ENCODE measurements around the gene PRR19.

Gene PRR19

DNA sequence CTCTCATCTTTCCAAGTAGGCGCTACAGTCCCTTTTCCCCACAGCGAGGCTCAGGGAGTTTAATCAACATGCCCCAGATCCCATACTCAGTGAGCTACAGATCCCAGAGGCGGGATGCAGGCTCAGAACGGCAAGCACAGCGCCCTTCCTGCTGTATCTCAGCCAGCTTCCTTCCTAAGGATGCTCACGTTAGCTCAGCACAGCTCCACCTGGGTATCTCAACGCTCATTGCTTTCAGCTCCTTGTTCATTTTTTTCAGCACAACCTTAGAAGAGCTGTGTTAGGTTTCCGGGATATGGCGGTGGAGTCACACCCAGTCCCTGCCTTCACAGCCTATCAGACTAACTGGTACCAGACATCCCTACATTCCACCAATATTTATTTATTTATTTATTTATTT lies 20.4 kb downstream of the PRR19 start:
- Histone ChIP-seq H3K27me3 (ENCODE audit: insufficient read depth, poor library complexity, severe bottlenecking) (no peaks in the 10 kb centered on the region), H3K4me1 (ENCODE audit: insufficient read depth, poor library complexity, severe bottlenecking) (peaks cover 3% of the 10 kb centered on the region), H3K4me3 (ENCODE audit: severe bottlenecking) (no peak overlapping the region), H3K27ac (ENCODE audit: poor library complexity, severe bottlenecking) (no peak overlapping the region), H3K36me3 (ENCODE audit: low read depth) (no peaks in the 10 kb centered on the region), H3K9me3 (ENCODE audit: severe bottlenecking) (no peaks in the 10 kb centered on the region)
- TF ChIP-seq, protein P1, sequence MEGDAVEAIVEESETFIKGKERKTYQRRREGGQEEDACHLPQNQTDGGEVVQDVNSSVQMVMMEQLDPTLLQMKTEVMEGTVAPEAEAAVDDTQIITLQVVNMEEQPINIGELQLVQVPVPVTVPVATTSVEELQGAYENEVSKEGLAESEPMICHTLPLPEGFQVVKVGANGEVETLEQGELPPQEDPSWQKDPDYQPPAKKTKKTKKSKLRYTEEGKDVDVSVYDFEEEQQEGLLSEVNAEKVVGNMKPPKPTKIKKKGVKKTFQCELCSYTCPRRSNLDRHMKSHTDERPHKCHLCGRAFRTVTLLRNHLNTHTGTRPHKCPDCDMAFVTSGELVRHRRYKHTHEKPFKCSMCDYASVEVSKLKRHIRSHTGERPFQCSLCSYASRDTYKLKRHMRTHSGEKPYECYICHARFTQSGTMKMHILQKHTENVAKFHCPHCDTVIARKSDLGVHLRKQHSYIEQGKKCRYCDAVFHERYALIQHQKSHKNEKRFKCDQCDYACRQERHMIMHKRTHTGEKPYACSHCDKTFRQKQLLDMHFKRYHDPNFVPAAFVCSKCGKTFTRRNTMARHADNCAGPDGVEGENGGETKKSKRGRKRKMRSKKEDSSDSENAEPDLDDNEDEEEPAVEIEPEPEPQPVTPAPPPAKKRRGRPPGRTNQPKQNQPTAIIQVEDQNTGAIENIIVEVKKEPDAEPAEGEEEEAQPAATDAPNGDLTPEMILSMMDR (IDR thresholded peaks at IDR 0.05; ENCODE audit: poor library complexity, severe bottlenecking) = no peak
- no peak for DNase-seq (ENCODE audit: low spot score)
- no peak for ATAC-seq (ENCODE audit: low read depth)

DNA sequence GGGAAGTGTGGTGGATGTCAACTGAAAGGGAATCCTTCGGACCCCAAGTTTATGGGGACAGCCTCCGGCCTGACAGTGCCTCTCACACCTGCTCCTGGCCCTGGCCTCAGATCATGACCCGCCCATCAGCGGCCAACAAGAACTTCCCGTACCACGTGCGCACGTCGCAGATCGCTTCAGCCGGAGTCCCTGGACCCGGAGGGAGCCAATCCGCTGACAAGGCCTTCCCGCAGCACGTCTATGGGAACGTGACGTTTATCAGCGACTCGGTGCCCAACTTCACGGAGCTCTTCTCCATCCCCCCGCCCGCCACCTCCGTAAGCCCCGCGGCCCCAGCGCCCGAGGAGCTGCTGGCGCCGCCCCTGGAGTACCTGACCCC lies 21.5 kb downstream of the PRR19 start:
- H3K4me3 ChIP-seq (ENCODE audit: severe bottlenecking) = no peak overlapping the region
- TF ChIP-seq, protein P1 (IDR thresholded peaks at IDR 0.05; ENCODE audit: poor library complexity, severe bottlenecking) = no peak
- no peak for ATAC-seq (ENCODE audit: low read depth)
- H3K27me3 ChIP-seq (ENCODE audit: insufficient read depth, poor library complexity, severe bottlenecking) = no peaks in the 10 kb centered on the region
- no peaks in the 10 kb centered on the region for H3K36me3 ChIP-seq (ENCODE audit: low read depth)
- H3K4me1 ChIP-seq (ENCODE audit: insufficient read depth, poor library complexity, severe bottlenecking) = peaks cover 3% of the 10 kb centered on the region
- no peak overlapping the region for H3K27ac ChIP-seq (ENCODE audit: poor library complexity, severe bottlenecking)
- peak; percentile 61 for DNase-seq (ENCODE audit: low spot score)
- no peaks in the 10 kb centered on the region for H3K9me3 ChIP-seq (ENCODE audit: severe bottlenecking)

DNA sequence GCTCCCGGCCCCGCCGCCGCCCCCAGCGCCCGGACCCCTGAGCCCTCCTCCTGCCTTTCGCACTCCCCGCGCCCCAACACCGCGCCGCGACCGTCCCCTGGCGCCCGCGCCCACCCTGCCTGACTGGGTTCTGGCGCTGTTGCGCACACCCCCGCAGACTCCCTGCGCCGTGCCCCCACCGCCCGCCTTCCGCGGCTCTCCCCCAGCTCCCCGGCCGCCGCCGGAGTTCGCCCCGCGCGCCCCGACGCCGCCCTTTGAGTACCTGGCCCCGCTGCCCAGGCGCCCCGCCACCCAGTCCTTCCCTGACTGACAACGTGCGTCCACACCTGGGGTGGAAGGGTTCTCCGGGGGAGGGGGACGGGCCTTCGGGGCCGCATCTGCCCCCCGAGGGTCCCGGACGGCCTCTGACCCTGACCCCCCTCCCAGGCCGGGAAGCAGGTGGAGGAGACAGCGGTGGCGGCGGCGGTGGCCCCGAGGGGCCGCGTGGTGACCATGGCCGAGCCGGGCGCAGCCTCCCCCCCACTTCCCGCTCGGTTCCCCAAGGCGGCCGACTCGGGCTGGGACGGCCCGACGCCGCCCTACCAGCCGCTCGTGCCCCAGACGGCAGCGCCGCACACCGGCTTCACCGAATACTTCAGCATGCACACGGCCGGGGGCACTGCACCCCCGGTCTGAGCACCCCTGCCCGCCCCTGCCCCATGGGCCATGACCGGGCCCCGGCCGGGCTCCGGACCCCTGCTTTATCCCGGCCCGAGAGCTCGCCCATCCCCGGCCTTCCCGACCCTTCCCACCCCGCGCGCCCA lies 22.1 kb downstream of the PRR19 start:
- ATAC-seq (ENCODE audit: low read depth) = no peak
- TF ChIP-seq, protein P1 (IDR thresholded peaks at IDR 0.05; ENCODE audit: poor library complexity, severe bottlenecking) = no peak
- DNase-seq (ENCODE audit: low spot score) = no peak
- Histone ChIP-seq H3K27me3 (ENCODE audit: insufficient read depth, poor library complexity, severe bottlenecking) (no peaks in the 10 kb centered on the region), H3K9me3 (ENCODE audit: severe bottlenecking) (no peaks in the 10 kb centered on the region), H3K36me3 (ENCODE audit: low read depth) (no peaks in the 10 kb centered on the region), H3K27ac (ENCODE audit: poor library complexity, severe bottlenecking) (no peak overlapping the region), H3K4me3 (ENCODE audit: severe bottlenecking) (peak overlapping the region; percentile 1), H3K4me1 (ENCODE audit: insufficient read depth, poor library complexity, severe bottlenecking) (peaks cover 3% of the 10 kb centered on the region)

DNA sequence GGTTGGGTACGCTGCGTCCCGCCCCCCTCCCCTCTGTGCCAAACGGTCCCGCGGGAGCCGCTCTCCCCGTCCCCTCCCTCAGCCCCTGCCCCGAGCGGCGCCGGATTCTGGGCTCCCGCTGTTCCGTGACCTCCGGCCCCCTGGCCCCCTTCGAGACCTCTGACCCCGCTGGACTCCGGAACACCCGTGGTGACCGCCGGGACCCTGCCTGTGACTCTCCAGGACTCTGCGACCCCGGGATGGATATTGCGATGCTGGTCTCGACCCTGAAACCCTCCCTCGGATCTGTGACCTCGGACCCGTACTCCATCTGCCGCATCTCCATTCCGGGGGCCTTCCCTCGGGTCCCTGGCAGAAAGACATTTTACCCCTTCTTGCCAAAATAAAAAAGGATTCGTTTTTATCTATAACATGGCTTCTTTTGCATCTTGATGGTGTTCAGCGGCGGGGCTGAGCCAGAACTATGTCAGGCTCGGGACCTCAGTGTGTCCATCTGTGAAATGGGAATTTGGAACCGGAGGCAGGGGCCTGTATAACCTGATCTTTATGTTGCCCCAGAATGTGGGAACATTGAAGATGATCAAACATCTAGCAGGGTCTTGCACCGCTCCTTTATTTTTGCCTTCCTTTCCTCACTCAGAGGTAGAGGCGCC lies 22.8 kb downstream of the PRR19 start:
- Histone ChIP-seq H3K4me1 (ENCODE audit: insufficient read depth, poor library complexity, severe bottlenecking) (peaks cover 3% of the 10 kb centered on the region), H3K36me3 (ENCODE audit: low read depth) (no peaks in the 10 kb centered on the region), H3K27me3 (ENCODE audit: insufficient read depth, poor library complexity, severe bottlenecking) (no peaks in the 10 kb centered on the region), H3K4me3 (ENCODE audit: severe bottlenecking) (peak overlapping the region; percentile 1), H3K27ac (ENCODE audit: poor library complexity, severe bottlenecking) (no peak overlapping the region), H3K9me3 (ENCODE audit: severe bottlenecking) (no peaks in the 10 kb centered on the region)
- DNase-seq (ENCODE audit: low spot score) (no peak), ATAC-seq (ENCODE audit: low read depth) (no peak)
- TF ChIP-seq, protein P1 (IDR thresholded peaks at IDR 0.05; ENCODE audit: poor library complexity, severe bottlenecking) = no peak

Data from RWPE2 (cell line).